ENCODE measurements around the gene TRIM39.
A peak's percentile ranks its signal among the peaks of the same experiment; 100 is the strongest.

Gene TRIM39

DNA sequence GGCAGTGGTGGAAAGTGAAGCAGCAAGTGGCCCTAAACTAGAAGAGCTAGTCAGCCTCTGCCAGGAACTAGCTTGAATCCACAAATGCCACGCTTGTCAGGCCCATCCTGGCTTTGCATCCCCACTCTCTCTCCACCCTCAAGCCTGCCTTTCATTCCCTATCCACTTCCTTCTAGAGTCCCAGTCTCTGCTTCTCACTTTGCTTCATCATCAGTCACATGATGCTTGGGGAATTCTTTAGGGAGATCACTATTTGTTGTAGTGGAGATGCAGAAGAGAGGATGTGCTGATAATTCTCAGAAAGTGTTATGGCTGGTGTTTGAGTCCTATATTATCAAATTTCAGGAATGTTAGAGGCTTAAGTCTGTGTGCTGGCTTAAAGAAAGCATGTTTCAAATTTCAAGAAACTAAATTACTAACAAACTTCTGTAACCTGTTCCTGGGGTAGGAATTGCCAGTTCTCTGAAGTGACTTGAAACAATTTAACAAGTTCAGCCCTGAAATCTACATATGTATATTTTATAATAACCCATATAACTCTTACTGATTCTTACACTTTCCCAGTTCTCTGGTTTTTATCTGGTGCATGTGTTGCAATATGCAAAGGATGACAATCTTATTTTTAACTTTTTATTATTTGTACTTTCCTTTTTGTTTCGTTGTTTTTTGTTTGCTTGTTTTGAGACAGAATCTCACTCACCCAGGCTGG lies 7.5 kb downstream of the TRIM39 start:
- H3K36me3 Mint-ChIP-seq (ENCODE audit: insufficient read depth) = peaks cover 59% of the 10 kb centered on the region
- H3K27ac Mint-ChIP-seq (ENCODE audit: low read depth) = no peak overlapping the region
- H3K4me3 Mint-ChIP-seq = no peak overlapping the region
- H3K9me3 Mint-ChIP-seq = no peaks in the 10 kb centered on the region
- ATAC-seq (replicated peaks; ENCODE audit: extremely low read depth, poor library complexity, severe bottlenecking) (no peak), DNase-seq (ENCODE audit: low spot score in 2 of 2) (no peak)
- no peaks in the 10 kb centered on the region for H3K27me3 Mint-ChIP-seq
- H3K4me1 Mint-ChIP-seq = no peaks in the 10 kb centered on the region

DNA sequence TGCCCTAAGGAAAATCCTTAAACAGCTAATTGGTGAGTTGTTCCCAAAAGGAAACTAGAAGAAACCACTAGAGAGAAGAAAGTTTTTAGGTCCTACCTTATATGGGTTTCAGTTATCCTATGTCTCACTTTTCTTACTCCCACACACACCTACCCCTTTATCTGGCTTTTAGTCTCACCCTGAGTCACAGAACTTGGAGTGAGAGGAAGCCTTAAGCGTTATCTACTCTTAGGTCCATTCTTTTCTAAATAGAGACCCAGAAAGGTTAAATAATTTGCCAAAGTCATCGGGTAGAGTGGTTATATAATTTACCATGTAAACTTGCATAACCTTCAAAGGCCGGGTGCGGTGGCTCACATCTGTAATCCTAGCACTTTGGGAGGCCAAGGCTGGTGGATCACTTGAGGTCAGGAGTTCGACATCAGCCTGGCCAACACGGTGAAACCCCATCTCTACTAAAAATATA lies 13.9 kb downstream of the TRIM39 start:
- H3K4me1 Mint-ChIP-seq = peaks cover 1% of the 10 kb centered on the region
- no peaks in the 10 kb centered on the region for H3K9me3 Mint-ChIP-seq
- no peak overlapping the region for H3K4me3 Mint-ChIP-seq
- peaks cover 36% of the 10 kb centered on the region for H3K36me3 Mint-ChIP-seq (ENCODE audit: insufficient read depth)
- no peaks in the 10 kb centered on the region for H3K27me3 Mint-ChIP-seq
- DNase-seq (ENCODE audit: low spot score in 2 of 2) (no peak), ATAC-seq (replicated peaks; ENCODE audit: extremely low read depth, poor library complexity, severe bottlenecking) (no peak)
- H3K27ac Mint-ChIP-seq (ENCODE audit: low read depth) = no peak overlapping the region

DNA sequence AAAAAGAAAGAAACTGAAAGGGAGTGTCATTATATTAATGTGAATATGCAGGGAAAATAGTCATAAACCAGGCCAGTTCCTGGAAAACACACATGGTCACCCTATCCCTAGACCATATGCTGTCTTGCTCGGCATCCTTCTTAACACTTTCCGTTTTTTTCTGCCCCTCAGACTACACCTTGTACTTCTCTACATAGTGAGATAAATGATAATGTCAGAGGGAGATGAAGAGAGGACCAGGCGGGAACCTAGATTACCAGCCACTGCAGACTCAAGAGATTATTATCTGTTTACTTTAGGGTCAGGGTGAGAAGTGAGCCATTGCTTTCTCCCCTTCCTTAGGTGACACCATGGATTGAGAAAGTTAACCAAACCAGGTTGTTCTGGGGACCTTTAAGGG lies 14.5 kb downstream of the TRIM39 start:
- DNase-seq (ENCODE audit: low spot score in 2 of 2) (no peak), ATAC-seq (replicated peaks; ENCODE audit: extremely low read depth, poor library complexity, severe bottlenecking) (no peak)
- H3K27me3 Mint-ChIP-seq = no peaks in the 10 kb centered on the region
- H3K4me1 Mint-ChIP-seq = peaks cover 7% of the 10 kb centered on the region
- H3K27ac Mint-ChIP-seq (ENCODE audit: low read depth) = no peak overlapping the region
- H3K4me3 Mint-ChIP-seq = no peak overlapping the region
- no peaks in the 10 kb centered on the region for H3K9me3 Mint-ChIP-seq
- H3K36me3 Mint-ChIP-seq (ENCODE audit: insufficient read depth) = peaks cover 36% of the 10 kb centered on the region

DNA sequence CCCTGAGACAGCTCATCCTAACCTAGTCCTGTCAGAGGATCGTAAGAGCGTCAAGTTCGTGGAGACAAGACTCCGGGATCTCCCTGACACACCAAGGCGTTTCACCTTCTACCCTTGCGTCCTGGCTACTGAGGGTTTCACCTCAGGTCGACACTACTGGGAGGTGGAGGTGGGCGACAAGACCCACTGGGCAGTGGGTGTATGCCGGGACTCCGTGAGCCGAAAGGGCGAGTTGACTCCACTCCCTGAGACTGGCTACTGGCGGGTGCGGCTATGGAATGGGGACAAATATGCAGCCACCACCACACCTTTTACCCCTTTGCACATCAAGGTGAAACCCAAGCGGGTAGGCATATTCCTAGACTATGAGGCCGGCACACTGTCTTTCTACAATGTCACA lies 15.0 kb downstream of the TRIM39 start:
- no peak for ATAC-seq (replicated peaks; ENCODE audit: extremely low read depth, poor library complexity, severe bottlenecking)
- Mint-ChIP-seq H3K27ac (ENCODE audit: low read depth) (no peak overlapping the region), H3K4me3 (no peak overlapping the region), H3K4me1 (peaks cover 12% of the 10 kb centered on the region), H3K36me3 (ENCODE audit: insufficient read depth) (peaks cover 31% of the 10 kb centered on the region), H3K27me3 (no peaks in the 10 kb centered on the region), H3K9me3 (no peaks in the 10 kb centered on the region)
- DNase-seq (ENCODE audit: low spot score in 2 of 2) = no peak

DNA sequence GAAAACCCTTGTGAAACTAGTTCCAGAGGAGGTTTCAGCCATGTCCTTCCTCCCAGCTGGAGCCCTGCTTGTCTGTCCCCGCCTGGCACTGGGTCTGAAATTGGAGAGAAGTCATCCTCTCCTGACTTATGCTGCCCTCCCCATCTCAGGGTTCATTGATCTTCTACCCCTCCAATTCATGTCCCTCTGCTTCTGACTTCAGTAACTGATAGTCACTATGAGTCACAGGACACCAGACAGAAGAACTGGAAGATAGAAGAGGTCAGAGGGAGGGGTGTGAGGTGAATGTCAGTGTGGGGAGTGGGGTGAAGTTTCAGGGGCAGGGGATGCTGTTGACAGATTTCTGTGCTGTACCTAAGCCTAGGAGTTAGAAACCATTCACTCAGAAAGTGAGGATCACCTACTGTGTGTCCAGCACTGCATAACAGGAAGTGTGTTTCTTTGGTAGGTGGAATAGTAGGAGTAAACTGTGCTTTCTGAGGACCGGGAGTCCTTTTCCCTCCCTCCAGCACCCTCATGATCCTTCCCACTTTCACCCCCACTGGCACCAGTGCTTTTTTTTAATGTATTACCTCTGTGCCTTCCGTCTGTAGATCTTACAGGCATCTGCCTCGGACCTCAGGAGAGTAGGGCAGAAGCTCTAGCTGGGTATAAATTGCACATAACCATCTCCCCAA lies 17.6 kb downstream of the TRIM39 start:
- H3K4me3 Mint-ChIP-seq = peak overlapping the region; percentile 81
- H3K9me3 Mint-ChIP-seq = no peaks in the 10 kb centered on the region
- ATAC-seq (replicated peaks; ENCODE audit: extremely low read depth, poor library complexity, severe bottlenecking) (no peak), DNase-seq (ENCODE audit: low spot score in 2 of 2) (no peak)
- H3K27ac Mint-ChIP-seq (ENCODE audit: low read depth) = peak overlapping the region; percentile 69
- H3K27me3 Mint-ChIP-seq = no peaks in the 10 kb centered on the region
- H3K36me3 Mint-ChIP-seq (ENCODE audit: insufficient read depth) = peaks cover 18% of the 10 kb centered on the region
- H3K4me1 Mint-ChIP-seq = peaks cover 20% of the 10 kb centered on the region

DNA sequence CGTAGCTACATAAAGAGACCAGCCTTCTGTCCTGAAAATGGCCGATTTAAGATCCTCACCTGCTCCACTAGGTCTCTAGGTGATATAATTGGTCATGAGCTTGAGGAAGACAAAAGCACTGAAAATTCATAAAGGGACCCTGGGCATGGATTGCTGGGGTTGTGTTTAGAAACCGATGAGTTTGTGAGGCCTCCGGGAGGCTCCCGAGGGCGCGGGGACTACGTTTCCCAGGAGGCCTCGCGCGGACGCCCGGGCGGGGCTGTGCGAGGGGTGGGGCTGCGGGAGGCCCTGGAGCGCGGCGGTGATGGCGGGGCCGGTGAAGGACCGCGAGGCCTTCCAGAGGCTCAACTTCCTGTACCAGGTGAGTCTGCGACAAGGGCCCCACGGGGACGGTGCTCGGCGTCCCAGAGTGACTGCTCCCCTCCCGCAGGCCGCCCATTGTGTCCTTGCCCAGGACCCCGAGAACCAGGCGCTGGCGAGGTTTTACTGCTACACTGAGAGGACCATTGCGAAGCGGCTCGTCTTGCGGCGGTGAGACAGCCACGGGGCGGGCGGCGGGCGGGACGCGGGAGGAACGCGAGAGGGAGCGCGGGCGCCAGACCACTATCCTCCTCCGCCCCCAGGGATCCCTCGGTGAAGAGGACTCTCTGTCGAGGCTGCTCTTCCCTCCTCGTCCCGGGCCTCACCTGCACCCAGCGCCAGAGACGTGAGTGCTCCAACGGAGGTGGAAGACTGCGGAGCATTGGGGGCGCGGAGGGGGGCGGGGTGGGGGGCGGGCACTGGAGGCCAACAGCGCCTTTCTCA lies 18.3 kb downstream of the TRIM39 start, which contains the start of gene RPP21:
Gene RPP21, plus strand, starts transcription at position 289 of the 804 bp plus-strand sequence. Its CDS starts 16 bp downstream, at position 305.
- H3K27ac Mint-ChIP-seq (ENCODE audit: low read depth) = peak within 1 kb of the TSS; percentile 69
- H3K4me1 Mint-ChIP-seq = peaks cover 23% of the 10 kb centered on the region
- peak within 1 kb of the TSS; percentile 81 for H3K4me3 Mint-ChIP-seq
- ATAC-seq (replicated peaks; ENCODE audit: extremely low read depth, poor library complexity, severe bottlenecking) (peak; percentile 99), DNase-seq (ENCODE audit: low spot score in 2 of 2) (peak; percentile 65 to 71)
- H3K27me3 Mint-ChIP-seq = peaks cover 6% of the 10 kb centered on the region
- no peaks in the 10 kb centered on the region for H3K9me3 Mint-ChIP-seq
- peaks cover 14% of the 10 kb centered on the region for H3K36me3 Mint-ChIP-seq (ENCODE audit: insufficient read depth)

DNA sequence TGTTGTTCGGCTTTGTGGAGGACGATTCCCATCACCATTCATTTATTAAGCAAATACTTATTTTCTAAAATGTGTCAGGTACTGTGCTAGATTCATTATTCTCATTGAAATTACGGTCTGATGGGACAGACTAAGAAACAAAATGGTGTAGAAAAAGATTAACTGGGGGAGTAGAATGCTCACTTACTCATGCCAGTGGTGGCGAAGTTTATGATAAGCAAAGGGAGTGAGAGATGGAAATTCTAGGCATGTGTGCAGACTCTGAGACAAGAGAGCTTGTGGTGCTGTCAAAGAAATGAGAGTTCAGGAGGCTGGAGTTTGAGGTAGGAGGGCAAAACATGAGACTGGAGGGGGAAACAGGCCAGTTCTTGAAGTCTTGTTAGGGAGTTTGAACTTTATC lies 19.1 kb downstream of the TRIM39 start:
- H3K27me3 Mint-ChIP-seq = peaks cover 14% of the 10 kb centered on the region
- H3K9me3 Mint-ChIP-seq = no peaks in the 10 kb centered on the region
- peak overlapping the region; percentile 81 for H3K4me3 Mint-ChIP-seq
- H3K36me3 Mint-ChIP-seq (ENCODE audit: insufficient read depth) = peaks cover 15% of the 10 kb centered on the region
- ATAC-seq (replicated peaks; ENCODE audit: extremely low read depth, poor library complexity, severe bottlenecking) (no peak), DNase-seq (ENCODE audit: low spot score in 2 of 2) (no peak)
- peak overlapping the region; percentile 69 for H3K27ac Mint-ChIP-seq (ENCODE audit: low read depth)
- peaks cover 31% of the 10 kb centered on the region for H3K4me1 Mint-ChIP-seq

DNA sequence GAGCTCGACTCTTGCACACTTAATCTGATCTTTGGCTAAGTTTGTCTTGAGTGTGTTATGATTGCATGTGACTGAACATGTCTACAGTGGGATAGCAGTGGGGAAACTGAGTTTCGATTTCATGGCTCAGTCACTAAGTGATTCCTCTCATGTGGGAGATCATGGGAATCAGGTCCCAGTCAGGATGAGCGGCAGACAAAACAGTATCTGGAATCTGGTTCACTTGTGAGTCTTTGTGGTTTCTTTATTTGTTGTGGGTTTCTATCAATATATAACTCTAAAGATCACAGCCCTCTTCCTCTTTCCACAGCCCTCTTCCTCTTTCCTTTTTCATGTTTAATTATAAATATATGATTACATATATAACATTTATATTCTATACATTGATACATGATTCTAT lies 22.2 kb downstream of the TRIM39 start:
- no peak overlapping the region for H3K27ac Mint-ChIP-seq (ENCODE audit: low read depth)
- no peak for ATAC-seq (replicated peaks; ENCODE audit: extremely low read depth, poor library complexity, severe bottlenecking)

DNA sequence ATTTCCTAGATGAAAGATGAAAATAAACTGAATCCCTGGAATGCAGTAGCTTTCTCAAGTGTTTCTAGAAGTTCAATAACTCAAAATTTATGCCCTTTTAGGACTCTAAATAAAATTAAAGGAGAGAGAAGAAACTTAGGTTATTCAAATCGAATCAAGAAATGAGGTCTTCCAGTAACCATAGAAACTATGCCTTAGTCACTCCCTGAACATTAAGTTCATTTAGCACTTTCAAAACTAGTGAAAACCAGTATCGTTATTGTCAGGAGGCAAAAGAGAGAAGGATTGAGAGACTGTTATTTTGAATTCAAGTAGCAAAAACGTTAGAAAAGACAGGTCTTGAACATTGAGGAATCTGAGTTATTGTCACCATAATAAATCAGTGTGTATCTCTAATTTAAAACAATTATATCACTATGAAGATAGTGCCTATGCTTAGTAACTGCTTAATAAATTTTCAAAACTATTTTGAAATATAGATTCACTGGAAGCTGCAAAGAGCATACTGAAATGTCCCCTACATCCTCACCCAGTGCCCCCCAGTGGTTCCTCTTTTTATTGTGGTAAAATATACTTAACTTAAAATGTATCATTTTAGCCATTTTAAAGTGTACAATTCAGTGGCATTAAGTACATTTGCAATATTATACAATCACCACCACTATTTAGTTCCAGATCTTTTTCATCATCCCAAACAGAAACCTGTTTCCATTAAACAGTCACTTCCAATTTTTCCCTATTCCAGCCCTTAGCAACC lies 22.9 kb downstream of the TRIM39 start:
- Mint-ChIP-seq H3K36me3 (ENCODE audit: insufficient read depth) (peaks cover 9% of the 10 kb centered on the region), H3K27ac (ENCODE audit: low read depth) (no peak overlapping the region), H3K9me3 (no peaks in the 10 kb centered on the region), H3K4me1 (peaks cover 35% of the 10 kb centered on the region), H3K4me3 (no peak overlapping the region), H3K27me3 (peaks cover 52% of the 10 kb centered on the region)
- DNase-seq (ENCODE audit: low spot score in 2 of 2) = no peak
- ATAC-seq (replicated peaks; ENCODE audit: extremely low read depth, poor library complexity, severe bottlenecking) = no peak

More for the DNA sequence above, 22.2 kb downstream of the TRIM39 start:
- Mint-ChIP-seq H3K36me3 (ENCODE audit: insufficient read depth) (peaks cover 9% of the 10 kb centered on the region), H3K4me1 (peaks cover 35% of the 10 kb centered on the region), H3K4me3 (no peak overlapping the region), H3K9me3 (no peaks in the 10 kb centered on the region), H3K27me3 (peaks cover 45% of the 10 kb centered on the region)
- DNase-seq (ENCODE audit: low spot score in 2 of 2) = no peak

DNA sequence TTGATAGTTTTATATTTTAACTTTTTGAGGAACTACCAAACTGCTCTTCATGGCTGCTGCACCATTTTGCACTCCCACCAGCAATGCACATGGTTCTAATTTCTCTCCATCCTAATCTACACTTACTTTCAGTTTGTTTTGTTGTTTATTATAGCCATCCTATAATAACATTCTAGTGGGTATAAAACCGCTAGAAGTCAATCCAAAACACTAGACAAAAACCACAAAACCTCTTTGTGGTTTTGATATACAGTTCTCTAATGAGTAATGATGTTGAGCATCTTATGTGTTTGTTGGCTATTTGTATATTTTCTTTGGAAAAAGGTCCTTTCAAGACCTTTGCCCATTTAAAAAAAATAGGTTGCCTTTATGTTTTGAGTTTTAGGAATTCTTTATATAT lies 23.8 kb downstream of the TRIM39 start:
- peaks cover 8% of the 10 kb centered on the region for H3K36me3 Mint-ChIP-seq (ENCODE audit: insufficient read depth)
- no peak for ATAC-seq (replicated peaks; ENCODE audit: extremely low read depth, poor library complexity, severe bottlenecking)
- DNase-seq (ENCODE audit: low spot score in 2 of 2) = no peak
- H3K27me3 Mint-ChIP-seq = peaks cover 61% of the 10 kb centered on the region
- no peak overlapping the region for H3K4me3 Mint-ChIP-seq
- no peak overlapping the region for H3K27ac Mint-ChIP-seq (ENCODE audit: low read depth)
- no peaks in the 10 kb centered on the region for H3K9me3 Mint-ChIP-seq
- H3K4me1 Mint-ChIP-seq = peaks cover 35% of the 10 kb centered on the region

DNA sequence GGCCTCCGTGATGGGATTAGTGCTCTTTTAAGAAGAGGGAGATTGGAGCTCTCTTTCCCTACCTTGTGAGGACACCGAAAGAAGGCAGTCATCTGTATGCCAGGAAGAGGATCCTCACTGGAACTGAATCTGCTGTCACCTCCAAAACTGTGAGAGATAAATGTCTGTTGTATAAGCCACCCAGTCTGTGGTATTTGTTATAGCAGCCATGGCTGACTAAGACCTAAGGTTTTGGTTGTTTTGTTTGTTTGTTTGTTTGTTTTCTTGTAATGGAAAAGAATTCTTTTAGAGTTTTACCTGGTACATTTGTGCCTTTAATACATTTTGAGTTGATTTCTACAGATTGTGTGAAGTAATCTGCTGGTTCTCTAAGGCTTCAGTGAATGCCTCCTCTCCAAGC lies 25.8 kb downstream of the TRIM39 start:
- Mint-ChIP-seq H3K4me1 (peaks cover 25% of the 10 kb centered on the region), H3K9me3 (no peaks in the 10 kb centered on the region), H3K27me3 (peaks cover 72% of the 10 kb centered on the region), H3K4me3 (no peak overlapping the region), H3K36me3 (ENCODE audit: insufficient read depth) (peaks cover 5% of the 10 kb centered on the region), H3K27ac (ENCODE audit: low read depth) (no peak overlapping the region)
- ATAC-seq (replicated peaks; ENCODE audit: extremely low read depth, poor library complexity, severe bottlenecking) (no peak), DNase-seq (ENCODE audit: low spot score in 2 of 2) (no peak)

DNA sequence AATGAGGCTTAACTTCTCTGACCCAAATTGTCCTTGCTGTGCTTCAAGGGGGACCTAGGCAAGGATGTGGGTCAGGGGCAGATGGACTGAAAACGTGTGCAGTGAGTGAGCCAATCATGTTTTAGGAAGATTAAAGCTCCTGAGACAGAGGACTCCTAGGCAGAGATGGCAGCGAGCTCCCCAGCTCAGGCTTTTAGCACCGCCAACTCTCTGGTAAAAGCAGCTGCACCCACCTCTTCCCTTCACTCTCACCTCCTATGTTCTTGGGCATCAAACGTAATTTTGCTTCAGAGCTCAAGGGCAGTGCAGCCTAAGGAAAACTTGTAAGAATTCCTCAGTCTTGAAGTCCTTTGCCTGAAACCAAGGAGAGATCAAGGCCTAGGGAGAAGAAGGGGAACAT lies 28.6 kb downstream of the TRIM39 start:
- no peak overlapping the region for H3K4me3 Mint-ChIP-seq
- ATAC-seq (replicated peaks; ENCODE audit: extremely low read depth, poor library complexity, severe bottlenecking) (no peak), DNase-seq (ENCODE audit: low spot score in 2 of 2) (no peak)
- H3K27ac Mint-ChIP-seq (ENCODE audit: low read depth) = no peak overlapping the region
- H3K9me3 Mint-ChIP-seq = no peaks in the 10 kb centered on the region
- peaks cover 17% of the 10 kb centered on the region for H3K4me1 Mint-ChIP-seq
- peaks cover 5% of the 10 kb centered on the region for H3K36me3 Mint-ChIP-seq (ENCODE audit: insufficient read depth)
- peaks cover 86% of the 10 kb centered on the region for H3K27me3 Mint-ChIP-seq
